ENCODE measurements around the gene ADPRHL1. TPM values are rescaled to one million over a fixed set of nuclear protein-coding genes. Genes with fewer than 3 reads are reported as not detected.

Gene ADPRHL1
- total RNA-seq, 2 donors from 2014 or later = 4.6 to 6.2 TPM

DNA sequence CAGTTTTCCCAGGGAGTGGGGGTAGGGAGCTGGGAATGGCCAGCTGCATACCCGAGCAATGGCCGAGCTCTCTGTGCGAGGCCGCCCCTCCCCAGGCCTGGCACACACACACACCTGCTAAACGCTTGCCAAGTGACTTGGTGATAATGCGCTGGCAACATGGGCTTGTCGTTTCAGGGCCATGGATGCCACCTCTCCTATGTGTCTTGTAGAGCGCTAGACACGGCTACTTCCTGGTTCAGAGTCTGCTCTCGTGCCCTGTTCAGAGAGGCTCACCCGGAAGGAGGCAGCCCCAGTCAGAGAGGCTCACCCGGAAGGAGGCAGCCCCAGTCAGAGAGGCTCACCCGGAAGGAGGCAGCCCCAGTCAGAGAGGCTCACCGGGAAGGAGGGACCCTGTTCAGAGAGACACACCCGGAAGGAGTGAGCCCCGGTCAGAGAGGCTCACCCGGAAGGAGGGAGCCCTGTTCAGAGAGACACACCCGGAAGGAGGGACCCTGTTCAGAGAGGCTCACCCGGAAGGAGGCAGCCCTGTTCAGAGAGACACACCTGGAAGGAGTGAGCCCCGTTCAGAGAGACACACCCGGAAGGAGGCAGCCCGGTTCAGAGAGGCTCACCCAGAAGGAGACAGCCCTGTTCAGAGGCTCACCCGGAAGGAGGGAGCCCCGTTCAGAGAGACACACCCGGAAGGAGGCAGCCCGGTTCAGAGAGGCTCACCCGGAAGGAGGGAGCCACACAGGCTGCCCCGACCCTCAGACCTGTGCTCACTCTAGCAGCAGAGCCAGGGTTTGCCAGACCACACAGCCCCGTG, 4.2 kb downstream of the ADPRHL1 start:
- no peaks in the 10 kb centered on the region for H3K4me1 ChIP-seq
- peak overlapping the region; percentile 86 for H3K27ac ChIP-seq
- peak overlapping the region; percentile 28 for H3K4me3 ChIP-seq
- intact Hi-C loops (cut with DNase I) = loop anchor here (5.0 kb wide), 1 partner anchor 42 kb away; no protein-coding TSS in a partner anchor
- H3K9ac ChIP-seq (ENCODE audit: low read depth in 2 of 2, low read length in 2 of 2) = peak overlapping the region; percentile 66 to 92
- DNase-seq = peak; percentile 85
- H3K36me3 ChIP-seq = no peaks in the 10 kb centered on the region
- TF ChIP-seq, protein P1, sequence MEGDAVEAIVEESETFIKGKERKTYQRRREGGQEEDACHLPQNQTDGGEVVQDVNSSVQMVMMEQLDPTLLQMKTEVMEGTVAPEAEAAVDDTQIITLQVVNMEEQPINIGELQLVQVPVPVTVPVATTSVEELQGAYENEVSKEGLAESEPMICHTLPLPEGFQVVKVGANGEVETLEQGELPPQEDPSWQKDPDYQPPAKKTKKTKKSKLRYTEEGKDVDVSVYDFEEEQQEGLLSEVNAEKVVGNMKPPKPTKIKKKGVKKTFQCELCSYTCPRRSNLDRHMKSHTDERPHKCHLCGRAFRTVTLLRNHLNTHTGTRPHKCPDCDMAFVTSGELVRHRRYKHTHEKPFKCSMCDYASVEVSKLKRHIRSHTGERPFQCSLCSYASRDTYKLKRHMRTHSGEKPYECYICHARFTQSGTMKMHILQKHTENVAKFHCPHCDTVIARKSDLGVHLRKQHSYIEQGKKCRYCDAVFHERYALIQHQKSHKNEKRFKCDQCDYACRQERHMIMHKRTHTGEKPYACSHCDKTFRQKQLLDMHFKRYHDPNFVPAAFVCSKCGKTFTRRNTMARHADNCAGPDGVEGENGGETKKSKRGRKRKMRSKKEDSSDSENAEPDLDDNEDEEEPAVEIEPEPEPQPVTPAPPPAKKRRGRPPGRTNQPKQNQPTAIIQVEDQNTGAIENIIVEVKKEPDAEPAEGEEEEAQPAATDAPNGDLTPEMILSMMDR (IDR thresholded peaks at IDR 0.05) = no peak
- H3K27me3 ChIP-seq = no peaks in the 10 kb centered on the region
- no peaks in the 10 kb centered on the region for H3K9me3 ChIP-seq

DNA sequence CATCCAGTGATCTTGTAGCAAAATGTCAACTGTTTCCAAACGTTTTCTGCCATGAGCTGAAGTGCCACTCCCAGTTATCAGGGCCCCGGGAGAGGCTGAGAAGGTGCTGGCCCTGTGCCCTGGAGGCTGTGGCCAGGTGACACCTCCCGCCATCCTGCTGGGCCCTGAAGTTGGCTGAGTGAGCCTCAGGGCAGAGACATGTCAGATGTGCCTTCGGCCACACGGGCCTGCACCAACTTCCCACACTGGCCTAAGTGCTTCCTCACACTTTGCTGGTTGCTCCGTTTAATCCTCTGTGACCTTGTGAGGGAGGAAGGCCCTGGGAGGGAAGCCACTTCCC, 4.8 kb downstream of the ADPRHL1 start:
- Histone ChIP-seq H3K4me3 (peak overlapping the region; percentile 28), H3K9ac (ENCODE audit: low read depth in 2 of 2, low read length in 2 of 2) (peak overlapping the region; percentile 66 to 73), H3K27me3 (no peaks in the 10 kb centered on the region), H3K27ac (peak overlapping the region; percentile 86), H3K36me3 (no peaks in the 10 kb centered on the region), H3K4me1 (no peaks in the 10 kb centered on the region), H3K9me3 (no peaks in the 10 kb centered on the region)
- peak; percentile 52 for DNase-seq
- intact Hi-C loops (cut with DNase I) = loop anchor here (5.0 kb wide), 1 partner anchor 41 kb away; no protein-coding TSS in a partner anchor
- TF ChIP-seq, protein P1 (IDR thresholded peaks at IDR 0.05) = no peak

DNA sequence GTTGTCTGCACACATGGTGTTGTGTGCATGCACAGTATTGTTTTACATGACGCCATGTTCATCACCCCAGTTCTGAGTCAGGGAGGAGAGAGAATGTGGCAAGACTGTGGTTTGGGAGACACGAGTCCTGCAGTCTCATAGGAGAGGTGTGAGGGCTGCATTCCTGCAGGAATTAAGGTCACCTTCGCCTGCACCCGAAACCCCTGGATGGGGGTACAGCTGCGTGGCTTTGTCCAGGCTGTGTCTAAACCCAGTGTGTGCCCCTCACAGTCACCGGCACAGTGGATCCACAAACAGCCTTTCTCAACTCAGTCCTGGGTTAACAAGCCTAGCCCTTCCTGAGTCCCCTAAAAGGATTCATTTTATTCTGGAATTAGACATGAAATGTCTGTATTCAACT, 5.7 kb downstream of the ADPRHL1 start:
- Histone ChIP-seq H3K9me3 (no peaks in the 10 kb centered on the region), H3K27me3 (no peaks in the 10 kb centered on the region), H3K4me3 (no peak overlapping the region), H3K4me1 (no peaks in the 10 kb centered on the region), H3K36me3 (no peaks in the 10 kb centered on the region), H3K9ac (ENCODE audit: low read depth in 2 of 2, low read length in 2 of 2) (no peak overlapping the region), H3K27ac (no peak overlapping the region)
- intact Hi-C loops (cut with DNase I) = loop anchor here (5.0 kb wide), 1 partner anchor 40 kb away; no protein-coding TSS in a partner anchor
- TF ChIP-seq, protein P1 (IDR thresholded peaks at IDR 0.05) = no peak
- DNase-seq = no peak

DNA sequence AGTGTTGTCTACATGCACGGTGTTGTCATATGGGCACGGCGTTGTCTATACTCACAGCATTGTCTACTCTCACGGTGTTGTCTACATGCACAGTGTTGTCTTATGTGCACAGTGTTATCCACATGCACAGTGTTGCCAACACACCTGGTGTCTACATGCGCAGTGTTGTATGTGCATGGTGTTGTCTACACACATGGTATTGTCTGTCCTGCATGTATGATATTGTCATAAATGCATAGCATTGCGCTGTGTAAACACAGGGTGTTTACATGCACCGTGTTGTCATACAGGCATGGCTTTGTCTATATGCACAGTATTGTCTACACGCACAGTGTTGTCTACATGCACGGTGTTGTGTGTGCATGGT, 6.8 kb downstream of the ADPRHL1 start:
- TF ChIP-seq, protein P1 (IDR thresholded peaks at IDR 0.05) = no peak
- no peak overlapping the region for H3K27ac ChIP-seq
- no peaks in the 10 kb centered on the region for H3K9me3 ChIP-seq
- no peaks in the 10 kb centered on the region for H3K4me1 ChIP-seq
- H3K4me3 ChIP-seq = no peak overlapping the region
- intact Hi-C loops (cut with DNase I) = loop anchor here (5.0 kb wide), 1 partner anchor 39 kb away; no protein-coding TSS in a partner anchor
- no peak overlapping the region for H3K9ac ChIP-seq (ENCODE audit: low read depth in 2 of 2, low read length in 2 of 2)
- no peak for DNase-seq
- no peaks in the 10 kb centered on the region for H3K27me3 ChIP-seq
- H3K36me3 ChIP-seq = no peaks in the 10 kb centered on the region

DNA sequence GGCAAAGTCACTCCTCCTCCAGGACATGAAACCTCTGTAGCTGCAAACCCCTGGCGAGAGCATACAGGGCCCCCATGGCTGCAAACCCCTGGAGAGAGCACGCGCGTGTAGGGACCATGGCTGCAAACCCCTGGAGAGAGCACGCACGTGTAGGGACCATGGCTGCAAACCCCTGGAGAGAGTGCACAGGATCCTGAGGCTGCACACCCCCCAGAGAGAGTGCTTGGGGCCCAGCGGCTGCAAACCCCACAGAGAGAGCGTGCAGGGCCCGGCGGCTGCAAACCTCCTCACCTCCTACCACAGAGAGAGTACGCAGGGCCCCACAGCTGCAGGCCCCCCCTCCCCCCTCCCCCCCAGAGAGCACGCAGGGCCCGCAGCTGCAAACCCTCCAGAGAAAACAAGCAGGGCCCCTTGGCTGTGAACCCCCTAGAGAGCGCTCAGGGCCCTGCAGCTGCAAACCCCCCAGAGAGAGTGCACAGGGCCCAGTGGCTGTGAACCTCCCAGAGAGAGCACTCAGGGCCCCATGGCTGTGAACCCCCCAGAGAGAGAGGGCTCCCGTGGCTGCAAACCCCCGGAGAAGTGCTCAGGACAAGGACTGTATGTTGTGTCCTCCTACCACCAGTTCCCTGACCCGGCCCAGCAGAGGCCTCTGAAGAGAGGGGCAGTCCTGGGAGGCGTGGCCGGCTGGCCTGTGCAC, 7.3 kb downstream of the ADPRHL1 start:
- Histone ChIP-seq H3K36me3 (no peaks in the 10 kb centered on the region), H3K27me3 (no peaks in the 10 kb centered on the region), H3K27ac (no peak overlapping the region), H3K4me1 (no peaks in the 10 kb centered on the region), H3K4me3 (no peak overlapping the region), H3K9ac (ENCODE audit: low read depth in 2 of 2, low read length in 2 of 2) (no peak overlapping the region), H3K9me3 (no peaks in the 10 kb centered on the region)
- intact Hi-C loops (cut with DNase I) = loop anchor here (5.0 kb wide), 1 partner anchor 39 kb away; no protein-coding TSS in a partner anchor
- TF ChIP-seq, protein P1 (IDR thresholded peaks at IDR 0.05) = no peak
- DNase-seq = no peak

Data from colonic mucosa (tissue), 4 donors.